Measurements from ENCODE around the gene SLC46A3.

GRCh38 chr13:28658796-28659620, 59.8 kb downstream of the SLC46A3 start, which contains the start of gene POMP:
- TF ChIP-seq CTCF (IDR thresholded peaks at IDR 0.05), result no peak
- no peak for TF ChIP-seq EP300 (IDR thresholded peaks at IDR 0.05)
- TF ChIP-seq POLR2AphosphoS5 (IDR thresholded peaks at IDR 0.05), result peak; percentile 88 to 99 (median 95)
- peak; percentile 81 to 95 for TF ChIP-seq POLR2A (IDR thresholded peaks at IDR 0.05)

Measured in suprapubic skin (tissue), 4 donors.